HEK293 (cell line): ENCODE results near the gene FHL1.
A peak's percentile ranks its signal among the peaks of the same experiment; 100 is the strongest.

ENCODE experiments used
- CTCF ChIA-PET: fragments of 350-600 bp; formaldehyde crosslinking; extraction: SDS; loops from one replicate; lab custom pipeline; 2021; ENCODE audit warnings: antibody characterized with exemption; lab: Yijun Ruan, JAX
- POLR2A ChIA-PET: fragments of 300-600 bp; formaldehyde crosslinking; extraction: SDS; loops from one replicate; lab custom pipeline; 2020; ENCODE audit warnings: antibody characterized with exemption, inconsistent platforms; lab: Yijun Ruan, JAX
- H3K27ac ChIP-seq: fragments of 200-500 bp; sonication (Bioruptor generic); 2 replicates; pipeline ENCODE4 v1.5.1; 2014; ENCODE audit warnings: low read depth, low read length, control low read depth, inconsistent platforms; ENCODE audit errors: extremely low read depth
- H3K36me3 ChIP-seq, 2 experiments: fragments of 200-500 bp in 1 of 2; sonication (Bioruptor generic) in 1 of 2; 1 replicate in 1 of 2; 2 replicates in 1 of 2; pipeline ENCODE4 v1.5.1; 2014 to 2017; ENCODE audit warnings: inconsistent platforms in 2 of 2, low read length in 2 of 2; ENCODE audit not compliant: control insufficient read depth in 2 of 2, insufficient read depth in 1 of 2
- H3K4me1 ChIP-seq: fragments of 200-500 bp; sonication (Bioruptor generic); 2 replicates; pipeline ENCODE4 v1.5.1; 2014; ENCODE audit warnings: mild to moderate bottlenecking, low read length, inconsistent platforms; ENCODE audit not compliant: control insufficient read depth, insufficient read depth
- H3K4me3 ChIP-seq: 2 replicates; pipeline ENCODE4 v1.5.1; 2011; ENCODE audit warnings: low read depth, mild to moderate bottlenecking, control low read depth, low read length, moderate library complexity
- H3K9me3 ChIP-seq: fragments of 200-500 bp; sonication (Bioruptor generic); 2 replicates; pipeline ENCODE4 v1.5.1; 2014; ENCODE audit warnings: low read depth, low read length, inconsistent platforms; ENCODE audit not compliant: control insufficient read depth, insufficient read depth
- MEIS1 ChIP-seq: sonication (generic); formaldehyde crosslinking; IDR thresholded peaks from 2 replicates; pipeline ENCODE4 v1.8.1; 2022; ENCODE audit warnings: missing genetic modification reagents, mild to moderate bottlenecking, borderline replicate concordance
- PRDM10 ChIP-seq: fragments of 450-650 bp; formaldehyde crosslinking; IDR thresholded peaks from 2 replicates; pipeline ENCODE4 v1.5.1; 2016; ENCODE audit warnings: missing biosample characterization, missing genetic modification characterization
- ZBTB20 ChIP-seq: fragments of 450-650 bp; formaldehyde crosslinking; IDR thresholded peaks from 2 replicates; pipeline ENCODE4 v1.5.1; 2016; ENCODE audit warnings: missing biosample characterization, missing genetic modification characterization
- ZBTB49 ChIP-seq: fragments of 450-650 bp; formaldehyde crosslinking; IDR thresholded peaks from 2 replicates; pipeline ENCODE4 v1.5.1; 2016; ENCODE audit warnings: missing biosample characterization, missing genetic modification characterization, low read depth
- ZFP37 ChIP-seq: fragments of 450-650 bp; formaldehyde crosslinking; IDR thresholded peaks from 2 replicates; pipeline ENCODE4 v1.5.1; 2016; ENCODE audit warnings: missing biosample characterization, missing genetic modification characterization
- ZNF121 ChIP-seq: fragments of 450-650 bp; formaldehyde crosslinking; IDR thresholded peaks from 2 replicates; pipeline ENCODE4 v1.5.1; 2016; ENCODE audit warnings: missing biosample characterization, missing genetic modification characterization
- ZNF174 ChIP-seq: fragments of 450-650 bp; formaldehyde crosslinking; IDR thresholded peaks from 2 replicates; pipeline ENCODE4 v1.5.0; 2017; ENCODE audit warnings: missing biosample characterization, mild to moderate bottlenecking, missing genetic modification characterization
- ZNF19 ChIP-seq: fragments of 450-650 bp; formaldehyde crosslinking; IDR thresholded peaks from 2 replicates; pipeline ENCODE4; 2016; ENCODE audit warnings: missing biosample characterization, missing genetic modification characterization, low read depth
- ZNF211 ChIP-seq: fragments of 450-650 bp; formaldehyde crosslinking; IDR thresholded peaks from 2 replicates; pipeline ENCODE4 v1.5.1; 2016; ENCODE audit warnings: low read depth, missing biosample characterization, missing genetic modification characterization
- ZNF214 ChIP-seq: fragments of 450-650 bp; formaldehyde crosslinking; IDR thresholded peaks from 2 replicates; pipeline ENCODE4 v1.5.1; 2017; ENCODE audit warnings: missing biosample characterization, mild to moderate bottlenecking, missing genetic modification characterization, borderline replicate concordance
- ZNF223 ChIP-seq: fragments of 450-650 bp; formaldehyde crosslinking; IDR thresholded peaks from 2 replicates; pipeline ENCODE4 v1.5.1; 2016; ENCODE audit warnings: missing biosample characterization, missing genetic modification characterization
- ZNF266 ChIP-seq: fragments of 450-650 bp; formaldehyde crosslinking; IDR thresholded peaks from 2 replicates; pipeline ENCODE4 v1.5.1; 2016; ENCODE audit warnings: missing biosample characterization, missing genetic modification characterization, low read depth
- ZNF335 ChIP-seq: fragments of 450-650 bp; formaldehyde crosslinking; conservative IDR thresholded peaks from 2 replicates; pipeline ENCODE4 v1.5.1; 2016; ENCODE audit warnings: missing biosample characterization, missing genetic modification characterization
- ZNF341 ChIP-seq: fragments of 450-650 bp; formaldehyde crosslinking; IDR thresholded peaks from 2 replicates; pipeline ENCODE4; 2016; ENCODE audit warnings: low read depth, missing biosample characterization, missing genetic modification characterization
- ZNF521 ChIP-seq: fragments of 450-650 bp; formaldehyde crosslinking; IDR thresholded peaks from 2 replicates; pipeline ENCODE4 v1.5.1; 2017; ENCODE audit warnings: missing biosample characterization, mild to moderate bottlenecking, missing genetic modification characterization
- ZNF548 ChIP-seq: fragments of 450-650 bp; formaldehyde crosslinking; IDR thresholded peaks from 2 replicates; pipeline ENCODE4 v1.5.1; 2016; ENCODE audit warnings: missing biosample characterization, missing genetic modification characterization
- ZNF560 ChIP-seq: fragments of 450-650 bp; formaldehyde crosslinking; IDR thresholded peaks from 2 replicates; pipeline ENCODE4 v1.5.1; 2017; ENCODE audit warnings: missing biosample characterization, missing genetic modification characterization, borderline replicate concordance
- ZNF561 ChIP-seq: fragments of 450-650 bp; IDR thresholded peaks from 2 replicates; pipeline ENCODE4 v1.5.1; 2018; ENCODE audit warnings: missing biosample characterization, missing genetic modification characterization, borderline replicate concordance
- ZNF623 ChIP-seq: fragments of 450-650 bp; formaldehyde crosslinking; IDR thresholded peaks from 2 replicates; pipeline ENCODE4 v1.5.1; 2016; ENCODE audit warnings: missing biosample characterization, missing genetic modification characterization
- ZNF629 ChIP-seq: fragments of 450-650 bp; formaldehyde crosslinking; IDR thresholded peaks from 2 replicates; pipeline ENCODE4 v1.5.1; 2017; ENCODE audit warnings: missing biosample characterization, missing genetic modification characterization
- ZNF677 ChIP-seq: fragments of 450-650 bp; IDR thresholded peaks from 2 replicates; pipeline ENCODE4 v1.5.0; 2018; ENCODE audit warnings: missing biosample characterization, mild to moderate bottlenecking, missing genetic modification characterization, moderate library complexity
- ZNF76 ChIP-seq: fragments of 450-650 bp; formaldehyde crosslinking; IDR thresholded peaks from 2 replicates; pipeline ENCODE4; 2016; ENCODE audit warnings: low read depth, missing biosample characterization, missing genetic modification characterization, borderline replicate concordance
- TF ChIP-seq, protein P1 (sequence below): fragments of 450-650 bp; formaldehyde crosslinking; IDR thresholded peaks from 2 replicates; pipeline ENCODE4 v1.5.1; 2016; ENCODE audit warnings: missing biosample characterization, missing genetic modification characterization
- TF ChIP-seq, protein P2 (sequence below): fragments of 450-650 bp; formaldehyde crosslinking; conservative IDR thresholded peaks from 2 replicates; pipeline ENCODE4 v1.5.1; 2016; ENCODE audit warnings: low read depth, missing biosample characterization, missing genetic modification characterization

The FHL1 gene

GRCh38 chrX:136121788-136122187 lies 25.5 kb upstream of the FHL1 start:
- ChIA-PET CTCF (no interaction called here), POLR2A (no interaction called here)
- Histone ChIP-seq H3K9me3 (no peaks in the 10 kb centered on the region), H3K4me1 (peaks cover 7% of the 10 kb centered on the region), H3K36me3 (no peaks in the 10 kb centered on the region), H3K27ac (no peak overlapping the region), H3K4me3 (no peak overlapping the region)
- TF ChIP-seq ZNF341 (tag by site-specific recombination) (no peak), ZNF623 (tag by site-specific recombination) (no peak), ZNF174 (tag by site-specific recombination) (no peak), ZNF214 (tag by site-specific recombination) (no peak), ZFP37 (tag by site-specific recombination) (no peak), ZNF521 (no peak), PRDM10 (tag by site-specific recombination) (no peak), ZNF561 (tag by site-specific recombination) (no peak), MEIS1 (CRISPR knock-in tag) (no peak)
- TF ChIP-seq, protein P1, sequence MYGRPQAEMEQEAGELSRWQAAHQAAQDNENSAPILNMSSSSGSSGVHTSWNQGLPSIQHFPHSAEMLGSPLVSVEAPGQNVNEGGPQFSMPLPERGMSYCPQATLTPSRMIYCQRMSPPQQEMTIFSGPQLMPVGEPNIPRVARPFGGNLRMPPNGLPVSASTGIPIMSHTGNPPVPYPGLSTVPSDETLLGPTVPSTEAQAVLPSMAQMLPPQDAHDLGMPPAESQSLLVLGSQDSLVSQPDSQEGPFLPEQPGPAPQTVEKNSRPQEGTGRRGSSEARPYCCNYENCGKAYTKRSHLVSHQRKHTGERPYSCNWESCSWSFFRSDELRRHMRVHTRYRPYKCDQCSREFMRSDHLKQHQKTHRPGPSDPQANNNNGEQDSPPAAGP (tag by site-specific recombination): no peak

DNA sequence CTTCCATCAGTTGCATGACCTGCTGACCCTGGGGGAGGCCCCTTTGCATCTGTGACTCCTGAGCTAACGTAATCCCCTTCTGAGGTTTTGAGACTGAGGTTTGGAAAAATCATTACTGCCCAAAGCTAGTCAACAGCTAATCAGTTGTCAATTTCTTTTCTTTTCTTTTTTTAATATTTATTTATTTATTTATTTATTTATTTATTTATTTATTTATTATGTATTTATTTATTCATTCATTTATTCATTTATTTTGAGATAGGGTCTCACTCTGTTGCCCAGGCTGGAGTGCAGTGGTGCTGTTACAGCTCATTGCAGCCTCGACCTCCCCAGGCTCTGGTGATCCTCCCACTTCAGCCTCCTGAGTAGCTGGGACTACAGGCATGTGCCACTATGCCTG lies 25.1 kb upstream of the FHL1 start:
- H3K36me3 ChIP-seq: no peaks in the 10 kb centered on the region
- TF ChIP-seq ZNF121 (tag by site-specific recombination) (peak; percentile 61; the same call in 1 of the 2 replicates), ZNF677 (tag by site-specific recombination) (no peak), ZNF629 (tag by site-specific recombination) (peak; percentile 68), ZBTB20 (tag by site-specific recombination) (no peak), ZNF76 (tag by site-specific recombination) (no peak), ZNF335 (tag by site-specific recombination) (no peak), ZNF560 (tag by site-specific recombination) (peak; percentile 72; the same call in 1 of the 2 replicates), ZNF223 (tag by site-specific recombination) (0 out of 2 replicates have a peak, but pooled peaks have one; percentile 28), ZNF19 (tag by site-specific recombination) (no peak), ZNF211 (tag by site-specific recombination) (no peak), ZNF548 (tag by site-specific recombination) (no peak), ZNF266 (tag by site-specific recombination) (peak; percentile 56; the same call in 1 of the 2 replicates), ZBTB49 (no peak)
- TF ChIP-seq, protein P2, sequence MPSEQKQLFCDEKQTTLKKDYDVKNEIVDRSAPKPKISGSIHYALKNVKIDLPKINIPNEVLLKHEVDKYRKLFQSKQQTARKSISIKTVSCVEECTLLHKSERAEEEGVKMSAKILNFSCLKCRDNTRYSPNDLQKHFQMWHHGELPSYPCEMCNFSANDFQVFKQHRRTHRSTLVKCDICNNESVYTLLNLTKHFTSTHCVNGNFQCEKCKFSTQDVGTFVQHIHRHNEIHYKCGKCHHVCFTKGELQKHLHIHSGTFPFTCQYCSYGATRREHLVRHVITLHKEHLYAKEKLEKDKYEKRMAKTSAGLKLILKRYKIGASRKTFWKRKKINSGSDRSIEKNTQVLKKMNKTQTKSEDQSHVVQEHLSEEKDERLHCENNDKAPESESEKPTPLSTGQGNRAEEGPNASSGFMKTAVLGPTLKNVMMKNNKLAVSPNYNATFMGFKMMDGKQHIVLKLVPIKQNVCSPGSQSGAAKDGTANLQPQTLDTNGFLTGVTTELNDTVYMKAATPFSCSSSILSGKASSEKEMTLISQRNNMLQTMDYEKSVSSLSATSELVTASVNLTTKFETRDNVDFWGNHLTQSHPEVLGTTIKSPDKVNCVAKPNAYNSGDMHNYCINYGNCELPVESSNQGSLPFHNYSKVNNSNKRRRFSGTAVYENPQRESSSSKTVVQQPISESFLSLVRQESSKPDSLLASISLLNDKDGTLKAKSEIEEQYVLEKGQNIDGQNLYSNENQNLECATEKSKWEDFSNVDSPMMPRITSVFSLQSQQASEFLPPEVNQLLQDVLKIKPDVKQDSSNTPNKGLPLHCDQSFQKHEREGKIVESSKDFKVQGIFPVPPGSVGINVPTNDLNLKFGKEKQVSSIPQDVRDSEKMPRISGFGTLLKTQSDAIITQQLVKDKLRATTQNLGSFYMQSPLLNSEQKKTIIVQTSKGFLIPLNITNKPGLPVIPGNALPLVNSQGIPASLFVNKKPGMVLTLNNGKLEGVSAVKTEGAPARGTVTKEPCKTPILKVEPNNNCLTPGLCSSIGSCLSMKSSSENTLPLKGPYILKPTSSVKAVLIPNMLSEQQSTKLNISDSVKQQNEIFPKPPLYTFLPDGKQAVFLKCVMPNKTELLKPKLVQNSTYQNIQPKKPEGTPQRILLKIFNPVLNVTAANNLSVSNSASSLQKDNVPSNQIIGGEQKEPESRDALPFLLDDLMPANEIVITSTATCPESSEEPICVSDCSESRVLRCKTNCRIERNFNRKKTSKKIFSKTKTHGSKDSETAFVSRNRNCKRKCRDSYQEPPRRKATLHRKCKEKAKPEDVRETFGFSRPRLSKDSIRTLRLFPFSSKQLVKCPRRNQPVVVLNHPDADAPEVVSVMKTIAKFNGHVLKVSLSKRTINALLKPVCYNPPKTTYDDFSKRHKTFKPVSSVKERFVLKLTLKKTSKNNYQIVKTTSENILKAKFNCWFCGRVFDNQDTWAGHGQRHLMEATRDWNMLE (tag by site-specific recombination): peak; percentile 94

More for the DNA sequence above, 25.1 kb upstream of the FHL1 start:
- peaks cover 7% of the 10 kb centered on the region for H3K4me1 ChIP-seq
- H3K9me3 ChIP-seq: no peaks in the 10 kb centered on the region
- H3K4me3 ChIP-seq: no peak overlapping the region
- POLR2A ChIA-PET: no interaction called here
- CTCF ChIA-PET: interaction anchor here (0.8 kb wide), 1 partner anchor 94 kb away, joined by 3 read pairs; no protein-coding TSS in a partner anchor
- no peak overlapping the region for H3K27ac ChIP-seq
